Kidney tubule cell (primary cell): ENCODE measurements around the gene BIRC5.
A peak's percentile ranks its signal among the peaks of the same experiment; 100 is the strongest.
"Not testable (repeated sequence)": the region's sequence is repeated elsewhere in the genome, so short reads cannot be mapped to it uniquely, and the experiment has no call there.

Source experiments
- DNase-seq: peaks from one replicate; pipeline ENCODE4 v3.0.0-alpha.2; 2018; ENCODE audit warnings: low spot score

BIRC5 gene

DNA sequence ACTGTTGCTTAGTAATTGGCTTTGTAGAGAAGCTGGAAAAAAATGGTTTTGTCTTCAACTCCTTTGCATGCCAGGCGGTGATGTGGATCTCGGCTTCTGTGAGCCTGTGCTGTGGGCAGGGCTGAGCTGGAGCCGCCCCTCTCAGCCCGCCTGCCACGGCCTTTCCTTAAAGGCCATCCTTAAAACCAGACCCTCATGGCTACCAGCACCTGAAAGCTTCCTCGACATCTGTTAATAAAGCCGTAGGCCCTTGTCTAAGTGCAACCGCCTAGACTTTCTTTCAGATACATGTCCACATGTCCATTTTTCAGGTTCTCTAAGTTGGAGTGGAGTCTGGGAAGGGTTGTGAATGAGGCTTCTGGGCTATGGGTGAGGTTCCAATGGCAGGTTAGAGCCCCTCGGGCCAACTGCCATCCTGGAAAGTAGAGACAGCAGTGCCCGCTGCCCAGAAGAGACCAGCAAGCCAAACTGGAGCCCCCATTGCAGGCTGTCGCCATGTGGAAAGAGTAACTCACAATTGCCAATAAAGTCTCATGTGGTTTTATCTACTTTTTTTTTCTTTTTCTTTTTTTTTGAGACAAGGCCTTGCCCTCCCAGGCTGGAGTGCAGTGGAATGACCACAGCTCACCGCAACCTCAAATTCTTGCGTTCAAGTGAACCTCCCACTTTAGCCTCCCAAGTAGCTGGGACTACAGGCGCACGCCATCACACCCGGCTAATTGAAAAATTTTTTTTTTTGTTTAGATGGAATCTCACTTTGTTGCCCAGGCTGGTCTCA is 11.2 kb downstream of the BIRC5 start:
- no peak for DNase-seq

- no peak for DNase-seq
Observed at GRCh38 chr17:78226055-78226758, 12.2 kb downstream of the BIRC5 start.

GRCh38 chr17:78226759-78227454 is 12.9 kb downstream of the BIRC5 start:
- peak; percentile 60 for DNase-seq

DNA sequence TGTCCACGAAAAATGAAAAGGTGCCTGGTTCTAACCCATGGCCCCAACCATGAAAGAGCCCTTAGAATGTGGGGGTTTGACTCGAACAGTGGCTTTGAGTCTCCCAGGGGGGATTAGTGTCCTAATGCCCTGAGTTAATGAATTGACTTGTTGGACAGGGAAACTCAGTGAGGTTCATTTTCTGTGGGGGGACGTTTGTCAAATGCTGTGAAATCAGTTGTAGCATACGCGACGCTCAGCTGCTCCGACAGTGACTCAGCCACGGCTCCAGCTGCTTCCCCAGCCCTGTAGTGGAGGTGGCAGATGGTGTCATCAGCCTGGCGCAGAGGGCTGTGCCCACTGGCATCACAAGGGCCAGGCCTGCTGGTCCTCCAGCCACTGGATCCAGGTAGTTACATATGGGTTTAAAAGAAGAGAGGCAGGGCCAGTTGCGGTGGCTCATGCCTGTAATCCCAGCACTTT is 13.4 kb downstream of the BIRC5 start:
- DNase-seq, result no peak

- DNase-seq, result no peak
Observed at GRCh38 chr17:78228176-78228575, 14.1 kb downstream of the BIRC5 start.

GRCh38 chr17:78230252-78230962 is 16.4 kb downstream of the BIRC5 start:
- DNase-seq, result peak; percentile 55

DNA sequence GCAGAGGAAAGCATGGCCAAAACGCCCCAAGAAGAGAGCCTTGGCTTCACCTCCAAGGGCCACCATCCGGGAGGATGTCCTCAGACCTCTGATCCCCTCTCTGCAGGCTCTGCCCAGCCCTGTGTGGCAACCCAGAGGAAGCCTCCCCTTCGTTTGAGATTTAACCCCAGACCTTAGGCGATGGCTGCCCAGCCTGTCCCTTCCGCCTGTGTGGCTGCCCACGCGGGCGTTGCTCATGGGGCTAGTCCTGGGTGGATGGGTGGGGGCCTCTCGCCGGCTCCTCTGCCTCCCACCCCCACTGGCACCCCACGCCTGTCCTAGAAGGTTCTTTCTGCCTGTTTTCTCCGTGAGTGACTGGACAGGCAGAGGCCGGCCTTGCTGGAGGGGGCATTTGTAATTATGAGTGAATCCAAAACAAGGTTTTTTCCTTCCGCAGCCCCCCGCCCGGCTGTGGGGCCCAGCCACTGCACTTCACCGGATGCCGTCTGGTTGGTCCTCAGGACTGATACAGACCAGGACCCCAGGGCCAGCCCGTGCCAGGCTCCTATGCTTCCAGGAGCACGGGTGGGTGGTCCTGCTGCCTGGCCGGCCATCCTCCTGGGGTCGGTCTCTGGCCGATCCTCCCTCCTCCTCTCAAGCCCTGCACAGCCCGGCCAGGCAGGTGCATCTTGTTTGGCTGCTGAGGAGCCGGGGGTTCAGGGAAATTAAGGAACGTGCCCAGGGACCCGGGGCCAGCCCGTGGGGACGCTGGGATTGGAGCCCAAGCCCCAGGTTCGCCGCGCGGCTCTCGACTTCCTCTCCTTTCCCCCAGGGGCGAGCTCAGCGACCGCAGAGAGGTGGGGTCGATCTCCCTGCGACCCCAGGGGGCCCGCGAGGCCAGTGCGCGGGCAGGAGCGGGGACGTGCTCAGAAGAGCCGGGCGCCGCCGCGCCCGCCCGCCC is 17.2 kb downstream of the BIRC5 start, which contains the start of gene TMEM235:
Gene TMEM235 (plus strand): TSS at position 636 of the 940 bp plus-strand sequence. CDS start 393 bp downstream, outside the sequence.
- no peak for DNase-seq

- no peak for DNase-seq
Observed at GRCh38 chr17:78231991-78232858, 18.2 kb downstream of the BIRC5 start.

DNA sequence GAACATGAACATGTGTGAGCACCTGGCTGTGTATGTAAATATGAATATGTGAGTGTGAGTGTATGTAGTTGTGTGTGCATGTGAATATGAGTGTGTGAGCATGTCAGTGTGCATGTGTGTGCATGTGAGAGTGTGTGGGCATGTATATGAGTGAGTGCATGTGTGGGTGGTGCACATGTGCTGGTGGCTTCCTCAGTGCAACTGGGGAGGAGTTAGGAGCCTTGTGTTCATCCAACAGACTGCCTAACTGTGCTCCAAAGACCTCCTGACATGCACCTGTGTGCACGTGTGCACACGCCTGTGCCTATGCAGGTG is 18.8 kb downstream of the BIRC5 start:
- DNase-seq, result no peak

DNA sequence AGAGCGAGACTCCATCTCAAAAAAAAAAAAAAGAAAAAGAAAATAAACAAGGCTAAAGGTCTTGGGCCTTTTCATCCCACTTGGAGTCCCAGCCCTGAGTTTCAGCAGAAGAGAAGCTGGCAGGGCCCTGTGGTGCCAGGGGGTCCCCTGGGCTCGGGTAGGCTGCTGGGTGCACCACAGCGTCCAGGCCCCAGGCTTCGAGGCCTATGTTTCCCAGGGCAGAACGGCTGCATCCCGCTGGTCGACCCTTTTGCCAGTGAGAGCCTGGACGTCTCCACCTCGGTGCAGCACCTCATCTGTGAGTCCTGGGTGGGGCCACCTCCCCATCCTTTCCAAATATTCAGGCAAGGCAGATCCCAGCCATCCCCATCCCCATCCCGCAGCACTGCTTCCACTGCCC is 19.6 kb downstream of the BIRC5 start:
- no peak for DNase-seq

- no peak for DNase-seq
Observed at GRCh38 chr17:78234261-78234865, 20.3 kb downstream of the BIRC5 start.

GRCh38 chr17:78235022-78235421 is 21.0 kb downstream of the BIRC5 start:
- not testable (repeated sequence) for DNase-seq

DNA sequence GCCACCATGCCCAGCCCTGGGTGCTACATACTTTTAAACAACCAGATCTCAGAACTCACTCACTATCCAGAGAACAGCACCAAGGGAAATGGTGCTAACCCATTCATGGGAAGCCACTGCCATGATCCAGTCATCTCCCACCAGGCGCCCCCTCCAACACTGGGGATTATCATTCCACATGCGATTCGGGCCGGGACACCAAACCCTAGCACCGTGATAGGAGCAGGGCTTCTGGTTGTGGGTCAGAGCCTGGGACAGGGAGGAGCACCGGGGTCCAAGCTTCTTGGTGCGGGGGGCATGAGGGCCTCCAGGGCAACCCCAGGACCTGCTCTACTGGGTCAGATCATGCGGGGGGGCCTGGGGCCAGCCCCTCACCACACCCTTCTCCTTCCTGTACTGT is 21.8 kb downstream of the BIRC5 start:
- no peak for DNase-seq

DNA sequence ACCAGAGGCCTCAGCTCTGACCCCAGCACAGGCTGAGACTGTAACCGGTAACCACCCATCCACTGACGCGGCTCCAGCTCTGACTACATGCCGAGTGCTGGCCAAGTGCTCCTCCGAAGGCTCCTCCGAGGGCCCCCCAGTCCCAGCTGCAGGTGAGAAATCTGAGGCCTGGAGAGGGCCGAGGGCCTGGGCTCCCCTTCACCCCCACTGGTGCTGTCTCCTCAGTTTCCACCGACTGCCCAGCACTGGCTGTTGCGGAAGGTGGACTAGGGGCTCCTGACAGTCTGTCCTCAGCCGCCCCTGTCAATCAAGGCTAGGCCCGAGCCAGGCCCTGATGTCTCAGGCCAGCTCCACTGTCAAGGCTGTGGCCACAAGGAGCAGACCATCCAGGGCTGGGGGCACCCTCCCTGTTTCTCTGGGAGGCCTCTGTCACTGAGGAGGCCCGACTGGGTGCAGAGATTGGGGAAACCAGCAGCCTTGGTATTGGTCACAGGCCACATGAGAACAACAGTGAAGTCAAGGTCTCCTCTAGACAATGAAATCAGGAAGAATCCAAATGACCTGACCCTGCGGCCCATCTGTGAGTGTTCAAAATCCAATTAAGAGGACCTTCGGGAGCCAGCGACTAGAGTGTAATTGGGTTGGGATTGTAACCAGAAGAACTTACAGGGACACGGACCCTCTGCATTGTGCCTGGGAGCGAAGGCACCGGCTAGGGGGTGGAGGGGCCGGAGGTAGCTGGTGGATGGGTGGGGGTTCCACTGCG is 22.5 kb downstream of the BIRC5 start:
- no peak for DNase-seq

DNA sequence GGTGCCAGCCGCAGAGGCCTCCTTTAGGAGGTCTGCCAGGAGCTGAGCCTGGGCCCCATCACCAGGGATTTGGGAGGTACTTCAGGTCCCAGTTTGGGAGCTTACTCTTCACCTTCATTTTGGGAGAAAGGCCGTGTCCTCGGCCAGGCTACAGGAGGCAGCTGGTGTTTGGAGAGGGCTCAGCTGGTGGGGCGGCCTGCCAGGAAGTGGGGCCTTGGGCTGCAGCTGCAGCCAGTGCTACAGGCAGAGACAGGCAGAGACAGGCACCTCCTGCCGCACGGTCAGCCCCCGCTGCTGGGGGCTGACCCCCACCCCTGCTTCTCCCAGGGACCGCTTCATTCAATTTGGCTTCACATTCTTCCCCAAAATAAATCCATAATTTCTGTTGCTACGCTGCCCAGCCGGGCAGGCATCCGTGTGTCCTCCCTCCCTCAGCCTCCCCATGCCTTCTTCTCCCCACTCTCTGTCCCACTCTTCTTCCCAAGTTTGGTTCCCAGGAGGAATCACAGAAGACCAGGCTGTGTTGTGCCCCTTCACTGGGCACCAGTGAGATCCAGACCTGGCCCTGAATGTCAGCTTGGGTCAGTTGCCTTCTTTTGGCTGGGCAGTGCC is 23.5 kb downstream of the BIRC5 start:
- DNase-seq, result no peak

- DNase-seq, result no peak
Observed at GRCh38 chr17:78238823-78239488, 24.9 kb downstream of the BIRC5 start.

GRCh38 chr17:78239489-78239931 is 25.5 kb downstream of the BIRC5 start:
- no peak for DNase-seq
